GM12874 (cell line): ENCODE data around the gene FHOD1.

Source experiments
- TF ChIP-seq, protein P1 (sequence below): IDR thresholded peaks from 2 replicates; pipeline ENCODE4 v1.5.1; 2011; ENCODE audit warnings: low read depth, mild to moderate bottlenecking, control low read depth, low read length, moderate library complexity; ENCODE audit not compliant: insufficient read depth

The FHOD1 gene

DNA sequence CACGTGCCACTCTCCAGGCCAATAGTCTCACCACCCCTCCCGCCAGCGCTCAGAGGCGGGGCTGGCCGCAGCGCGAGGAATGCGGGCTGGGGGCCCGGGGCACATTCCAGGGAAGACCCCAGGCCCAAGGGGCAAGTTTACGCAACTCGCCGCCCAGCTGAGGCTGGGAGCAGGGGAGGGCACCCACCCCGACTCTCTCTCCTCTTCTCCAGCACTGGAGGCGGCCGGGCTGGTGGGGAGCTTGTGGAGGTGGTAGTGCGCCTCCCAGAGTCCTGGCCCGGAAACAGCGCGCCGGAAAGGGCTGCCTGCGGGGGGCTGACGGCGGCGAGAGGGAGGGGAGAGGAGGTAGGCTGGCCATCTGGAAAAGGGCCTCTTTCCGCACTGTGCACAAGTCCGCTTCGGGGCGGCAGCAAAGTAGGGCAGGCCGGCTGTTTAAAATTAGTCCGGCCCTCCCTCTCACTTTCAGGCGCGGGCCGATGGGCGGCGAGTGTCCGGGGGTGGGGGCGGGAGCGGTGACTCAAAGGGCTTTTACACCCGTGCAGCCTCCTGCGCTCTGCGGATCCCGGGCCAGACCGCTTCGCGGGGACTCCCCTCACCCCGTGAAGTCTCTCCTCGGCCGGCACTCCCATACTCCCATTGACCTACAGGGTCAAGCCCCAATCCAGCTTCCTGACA, 1.1 kb downstream of the FHOD1 start:
- TF ChIP-seq, protein P1, sequence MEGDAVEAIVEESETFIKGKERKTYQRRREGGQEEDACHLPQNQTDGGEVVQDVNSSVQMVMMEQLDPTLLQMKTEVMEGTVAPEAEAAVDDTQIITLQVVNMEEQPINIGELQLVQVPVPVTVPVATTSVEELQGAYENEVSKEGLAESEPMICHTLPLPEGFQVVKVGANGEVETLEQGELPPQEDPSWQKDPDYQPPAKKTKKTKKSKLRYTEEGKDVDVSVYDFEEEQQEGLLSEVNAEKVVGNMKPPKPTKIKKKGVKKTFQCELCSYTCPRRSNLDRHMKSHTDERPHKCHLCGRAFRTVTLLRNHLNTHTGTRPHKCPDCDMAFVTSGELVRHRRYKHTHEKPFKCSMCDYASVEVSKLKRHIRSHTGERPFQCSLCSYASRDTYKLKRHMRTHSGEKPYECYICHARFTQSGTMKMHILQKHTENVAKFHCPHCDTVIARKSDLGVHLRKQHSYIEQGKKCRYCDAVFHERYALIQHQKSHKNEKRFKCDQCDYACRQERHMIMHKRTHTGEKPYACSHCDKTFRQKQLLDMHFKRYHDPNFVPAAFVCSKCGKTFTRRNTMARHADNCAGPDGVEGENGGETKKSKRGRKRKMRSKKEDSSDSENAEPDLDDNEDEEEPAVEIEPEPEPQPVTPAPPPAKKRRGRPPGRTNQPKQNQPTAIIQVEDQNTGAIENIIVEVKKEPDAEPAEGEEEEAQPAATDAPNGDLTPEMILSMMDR, result peak; percentile 65

DNA sequence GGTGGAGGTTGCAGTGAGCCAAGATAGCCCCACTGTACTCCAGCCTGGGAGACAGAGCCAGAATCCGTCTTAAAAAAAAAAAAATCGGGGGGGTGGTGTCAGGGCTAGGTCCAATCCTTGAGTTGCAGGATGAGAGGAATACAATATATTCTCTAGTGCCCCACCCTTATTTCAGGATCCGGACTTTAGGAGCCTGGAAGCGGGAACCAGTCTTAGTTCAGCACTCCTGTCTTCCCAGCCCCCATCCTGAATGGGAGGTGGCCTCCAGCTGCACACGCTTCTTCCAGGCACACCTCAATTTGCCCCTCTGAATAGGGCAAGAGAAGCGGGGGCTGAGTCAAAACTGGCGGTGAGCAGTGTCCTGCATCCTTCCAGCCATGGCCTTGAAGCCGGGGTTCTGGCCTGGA, 1.6 kb downstream of the FHOD1 start:
- TF ChIP-seq, protein P1, result no peak

DNA sequence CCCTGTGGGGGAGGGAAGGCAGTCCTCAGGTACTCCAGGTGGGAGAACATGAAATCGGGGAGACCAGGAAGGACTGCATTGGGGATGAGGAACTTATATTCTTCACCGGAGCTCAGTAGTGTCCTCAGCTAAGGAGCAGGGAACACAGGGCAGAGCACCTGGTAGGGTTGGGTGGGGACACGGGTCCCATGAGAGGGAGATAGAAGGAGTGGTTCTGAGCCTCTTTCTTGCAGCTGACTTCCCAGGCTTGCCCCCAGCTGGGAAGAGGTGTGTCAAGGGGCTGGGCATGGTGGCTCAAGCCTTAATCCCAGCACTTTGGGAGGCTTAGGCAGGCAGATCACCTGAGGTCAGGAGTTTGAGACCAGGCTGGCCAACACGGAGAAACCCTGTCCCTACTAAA, 2.1 kb downstream of the FHOD1 start:
- TF ChIP-seq, protein P1, result no peak

DNA sequence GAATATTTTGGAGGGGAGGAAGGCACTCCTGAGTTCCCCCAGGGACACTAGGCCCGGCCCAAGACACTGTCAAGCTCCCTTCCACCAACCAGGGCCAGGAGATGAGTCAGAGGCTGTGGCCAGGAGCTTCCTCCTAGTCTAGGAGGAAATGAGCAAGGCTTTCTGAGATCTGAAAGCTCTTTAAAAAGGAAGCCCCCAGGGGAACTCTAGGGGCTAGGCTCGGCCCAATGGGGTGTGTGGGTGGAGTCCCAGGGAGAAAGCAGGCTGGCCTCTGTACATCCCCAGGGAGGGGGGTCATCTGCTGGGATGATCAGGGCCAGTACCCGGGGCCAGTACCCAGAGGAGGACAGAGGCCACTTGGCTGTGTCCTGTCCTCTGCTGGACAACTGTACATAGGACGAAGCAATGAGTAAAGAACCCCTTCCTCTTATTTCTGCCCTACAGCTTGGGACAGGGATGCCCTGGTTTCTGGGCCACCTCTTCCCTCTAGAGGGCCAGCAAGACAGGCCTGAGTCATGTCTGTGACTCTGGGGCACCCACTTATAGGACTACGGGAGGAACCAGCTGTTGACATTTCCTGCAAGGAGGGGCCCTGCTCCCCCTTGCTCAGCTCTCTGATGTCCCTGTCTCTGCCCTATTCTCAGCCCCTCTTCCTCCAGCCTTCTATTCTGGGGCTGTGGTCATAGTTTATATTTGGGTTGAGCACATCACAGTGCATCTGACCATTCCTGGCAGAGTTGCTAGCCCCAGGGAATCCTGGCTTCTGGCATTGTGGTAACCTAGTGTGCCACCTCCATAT, 2.7 kb downstream of the FHOD1 start:
- TF ChIP-seq, protein P1, result no peak

DNA sequence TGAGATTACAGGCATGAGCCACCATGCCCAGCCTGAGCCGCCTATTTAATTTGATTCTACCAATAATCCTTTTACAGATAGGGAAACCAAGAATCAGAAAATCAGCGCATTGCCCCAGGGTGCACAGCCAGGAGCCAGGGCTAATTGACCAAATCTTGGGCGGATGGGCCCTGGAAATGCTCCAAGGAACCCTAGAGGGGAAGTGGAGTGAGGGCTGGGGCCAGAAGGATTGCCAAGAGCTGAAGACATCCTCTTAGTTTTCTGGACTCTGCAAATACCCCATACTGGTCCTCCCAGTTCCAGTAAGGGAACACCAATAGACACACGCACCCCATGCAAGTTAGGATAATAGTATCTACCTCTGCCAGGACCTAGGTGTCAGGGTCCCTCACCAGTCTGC, 3.8 kb downstream of the FHOD1 start:
- TF ChIP-seq, protein P1, result no peak

DNA sequence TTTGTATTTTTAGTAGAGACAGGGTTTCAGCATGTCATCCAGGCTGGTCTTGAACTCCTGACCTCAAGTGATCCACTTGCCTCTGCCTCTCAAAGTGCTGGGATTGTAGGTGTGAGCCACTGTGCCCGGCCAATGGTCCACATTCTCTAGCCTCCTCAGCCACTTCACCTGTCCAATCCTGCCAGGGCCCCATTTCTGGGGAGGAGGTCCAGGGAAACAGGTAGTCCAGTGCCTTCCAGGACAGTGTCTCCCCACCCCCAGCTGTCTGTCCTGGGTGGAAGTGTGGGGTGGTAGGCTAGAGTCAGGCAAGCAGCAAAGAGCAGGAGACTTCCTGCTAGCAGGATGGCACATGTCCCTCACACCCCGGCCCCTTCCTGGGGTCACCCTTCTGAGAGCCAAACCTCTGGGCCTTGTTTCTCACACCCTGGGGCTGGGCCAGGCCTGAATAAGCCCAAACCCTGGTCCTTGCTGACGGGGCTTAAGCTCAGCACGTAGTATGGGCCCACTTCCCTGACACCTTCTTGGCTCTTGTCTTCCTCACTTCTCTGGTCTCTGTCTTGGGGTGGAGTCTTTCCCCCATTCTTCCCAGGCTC, 5.0 kb downstream of the FHOD1 start:
- TF ChIP-seq, protein P1, result no peak
